ENCODE measurements around the gene B3GALT5.

- TF ChIP-seq CTCF (IDR thresholded peaks at IDR 0.05) (no peak), POLR2A (IDR thresholded peaks at IDR 0.05) (no peak)
Measured at GRCh38 chr21:39613041-39613934, 548 bp downstream of the B3GALT5 start.

Measured in testis (tissue), 2 donors.